ENCODE results near the gene CNTNAP2. TPM values are rescaled to one million over a fixed set of nuclear protein-coding genes. Genes with fewer than 3 reads are reported as not detected.

The CNTNAP2 gene
- total and polyA plus RNA-seq, 2 of the 8 experiments (the other 6 are each of a cell fraction or from before 2014, with no cell fraction given): 27.9 to 71.0 TPM

GRCh38 chr7:148017126-148017525 lies 1900.5 kb downstream of the CNTNAP2 start:
- Histone ChIP-seq H3K36me3 (ENCODE audit: control insufficient read depth in 2 of 4, insufficient read depth in 4 of 4, low read length in 3 of 4) (no peaks in the 10 kb centered on the region), H3K4ac (replicated peaks; ENCODE audit: insufficient read length, low read depth, low read length) (no peak overlapping the region), H3K9me3 (ENCODE audit: insufficient read depth in 2 of 2, low read depth in 1 of 2, low read length in 1 of 2) (no peaks in the 10 kb centered on the region), H3K23me2 (ENCODE audit: low read depth, low read length) (no peaks in the 10 kb centered on the region), H4K5ac (ENCODE audit: insufficient read length, low read depth, low read length) (no peak overlapping the region), H3K4me2 (ENCODE audit: insufficient read depth in 1 of 2, low read depth in 2 of 2, low read length in 2 of 2) (no peak overlapping the region), H4K91ac (replicated peaks; ENCODE audit: insufficient read length, low read length) (no peak overlapping the region), H3K9ac (replicated peaks in 1 of 4; ENCODE audit: extremely low read depth in 1 of 4, low read depth in 3 of 4, low read length in 3 of 4) (no peak overlapping the region), H4K8ac (ENCODE audit: extremely low read depth, insufficient read depth, low read length) (no peak overlapping the region), H2BK5ac (ENCODE audit: low read depth, low read length) (no peak overlapping the region), H3K18ac (ENCODE audit: extremely low read depth, low read length) (no peak overlapping the region), H3K14ac (ENCODE audit: insufficient read length) (no peak overlapping the region), H2AK5ac (ENCODE audit: low read depth, low read length) (no peak overlapping the region), H2BK120ac (replicated peaks; ENCODE audit: low read depth, low read length) (no peak overlapping the region), H4K20me1 (replicated peaks in 1 of 2; ENCODE audit: control insufficient read depth in 1 of 2, insufficient read depth in 2 of 2, low read length in 2 of 2) (no peaks in the 10 kb centered on the region), H2BK20ac (ENCODE audit: low read length) (no peak overlapping the region), H2BK15ac (ENCODE audit: low read length) (no peak overlapping the region), H3K56ac (replicated peaks; ENCODE audit: insufficient read length, low read depth, low read length) (no peak overlapping the region), H2AFZ (ENCODE audit: low read length) (no peak overlapping the region), H3K27me3 (replicated peaks in 1 of 4; ENCODE audit: control insufficient read depth in 3 of 4, extremely low read depth in 1 of 4, insufficient read depth in 3 of 4, low read length in 3 of 4) (peaks cover 0 to 20% (median 12%) of the 10 kb centered on the region in 4 experiments; a peak in 4 of 7 replicates), H3K4me1 (replicated peaks in 1 of 4; ENCODE audit: control insufficient read depth in 3 of 4, insufficient read depth in 4 of 4, low read length in 3 of 4) (peaks cover 1 to 17% (median 8%) of the 10 kb centered on the region in 4 experiments; a peak in 5 of 7 replicates), H3K79me2 (ENCODE audit: control insufficient read depth in 1 of 2, insufficient read depth in 2 of 2, low read length in 2 of 2) (no peaks in the 10 kb centered on the region), H3K4me3 (ENCODE audit: extremely low read depth in 1 of 4, insufficient read depth in 2 of 4, low read depth in 3 of 4, low read length in 4 of 4) (no peak overlapping the region), H3K23ac (ENCODE audit: insufficient read length) (no peak overlapping the region), H2BK12ac (ENCODE audit: low read depth, low read length) (no peak overlapping the region), H3K27ac (ENCODE audit: low read depth, low read length) (no peak overlapping the region), H3K79me1 (ENCODE audit: low read depth, low read length) (no peaks in the 10 kb centered on the region)
- POLR2A ChIA-PET (ENCODE audit: partially characterized antibody): no interaction called here
- FAIRE-seq (no peak), DNase-seq (ENCODE audit: low read depth in 1 of 2, low spot score in 2 of 2) (no peak)
- CTCF ChIA-PET (ENCODE audit: partially characterized antibody): no interaction called here
- TF ChIP-seq, protein P1, sequence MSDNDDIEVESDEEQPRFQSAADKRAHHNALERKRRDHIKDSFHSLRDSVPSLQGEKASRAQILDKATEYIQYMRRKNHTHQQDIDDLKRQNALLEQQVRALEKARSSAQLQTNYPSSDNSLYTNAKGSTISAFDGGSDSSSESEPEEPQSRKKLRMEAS (IDR thresholded peaks at IDR 0.05): no peak
- TF ChIP-seq POLR2AphosphoS5 (IDR thresholded peaks at IDR 0.05; ENCODE audit: low read depth, low read length): no peak
- TF ChIP-seq CREB1 (IDR thresholded peaks at IDR 0.05): no peak
- TF ChIP-seq NANOG (IDR thresholded peaks at IDR 0.05; ENCODE audit: insufficient read depth, low read depth, low read length, poor library complexity, severe bottlenecking): no peak
- no peak for TF ChIP-seq SIN3A (conservative IDR thresholded peaks at IDR 0.05 in 1 of 2, IDR thresholded peaks at IDR 0.05 in 1 of 2; ENCODE audit: low read depth in 1 of 2, low read length in 2 of 2)
- TF ChIP-seq GTF2F1 (IDR thresholded peaks at IDR 0.05; ENCODE audit: borderline replicate concordance, low read depth, low read length): no peak
- TF ChIP-seq EGR1 (IDR thresholded peaks at IDR 0.05; ENCODE audit: borderline replicate concordance, low read depth, low read length): no peak
- TF ChIP-seq PHF8 (conservative IDR thresholded peaks at IDR 0.05; ENCODE audit: low read depth, low read length): no peak
- no peak for TF ChIP-seq EP300 (IDR thresholded peaks at IDR 0.05; ENCODE audit: borderline replicate concordance in 1 of 2, low read depth in 2 of 2, low read length in 2 of 2)
- TF ChIP-seq KDM1A (IDR thresholded peaks at IDR 0.05; ENCODE audit: borderline replicate concordance, low read length): no peak
- TF ChIP-seq CBX8 (IDR thresholded peaks at IDR 0.05; ENCODE audit: borderline replicate concordance, low read depth, low read length): no peak
- no peak for TF ChIP-seq CHD1 (IDR thresholded peaks at IDR 0.05; ENCODE audit: low read depth, low read length)
- no peak for TF ChIP-seq POLR2A (IDR thresholded peaks at IDR 0.05; ENCODE audit: control extremely low read depth in 1 of 2, low read depth in 2 of 2, low read length in 2 of 2)
- TF ChIP-seq ATF3 (IDR thresholded peaks at IDR 0.05; ENCODE audit: insufficient read depth, low read depth, low read length): no peak
- 94% methylated on average over 2 of the region's 2 CpGs; no CpG with 5 or more reads in 1 of the 2 experiments for WGBS, 2 experiments (ENCODE audit: extremely low coverage in 1 of 2, insufficient coverage in 1 of 2, insufficient read length in 1 of 2, insufficient replicate concordance in 2 of 2, low coverage in 1 of 2, low lambda C conversion rate in 2 of 2, missing lambda C conversion rate in 1 of 2)
